Heart right ventricle (tissue), 16 donors: Measurements from ENCODE around the gene TOPBP1. TPM values are rescaled to one million over a fixed set of nuclear protein-coding genes. Genes with fewer than 3 reads are reported as not detected.

Experiments used
- ATAC-seq, 8 donors: fragments of 200-7000 bp; cut with Tn5 transposase; one replicate each; pipeline ENCODE4 v1.9.1; 2020; ENCODE audit warnings: mild to moderate bottlenecking in 8 of 8, moderate library complexity in 8 of 8, moderate number of reproducible peaks in 1 of 8
- DNase-seq, 2 donors: peaks; one replicate each; pipeline ENCODE4 v3.0.0-alpha.2; 2020
- H3K27ac ChIP-seq, 10 donors: fragments of 200-600 bp; sonication (generic) in 2 of 10; one replicate each; pipeline versions ENCODE4 v1.5.0 to v1.8.0; 2020 to 2022; ENCODE audit warnings: mild to moderate bottlenecking in 3 of 10
- H3K27me3 ChIP-seq, 7 donors: fragments of 200-600 bp; one replicate each; pipeline ENCODE4 v1.8.0; 2021 to 2022; ENCODE audit warnings: mild to moderate bottlenecking in 2 of 7
- H3K36me3 ChIP-seq, 9 donors: fragments of 200-600 bp; sonication (generic) in 1 of 9; one replicate each; pipeline versions ENCODE4 v1.5.0 to v1.8.0; 2020 to 2022; ENCODE audit warnings: mild to moderate bottlenecking in 2 of 9
- H3K4me1 ChIP-seq, 9 donors: fragments of 200-600 bp; sonication (generic) in 1 of 9; one replicate each; pipeline versions ENCODE4 v1.5.0 to v1.8.0; 2020 to 2022; ENCODE audit warnings: mild to moderate bottlenecking in 4 of 9
- H3K4me3 ChIP-seq, 10 donors: fragments of 200-600 bp; sonication (generic) in 2 of 10; one replicate each; pipeline versions ENCODE4 v1.5.0 to v1.8.0; 2020 to 2022; ENCODE audit warnings: mild to moderate bottlenecking in 7 of 10, moderate library complexity in 2 of 10
- H3K9me3 ChIP-seq, 11 donors: fragments of 200-600 bp in 10 of 11; sonication (generic) in 2 of 11; one replicate each; pipeline versions ENCODE4 v1.5.0 to v1.8.0; 2013 to 2022; ENCODE audit warnings: mild to moderate bottlenecking in 2 of 11, control low read depth in 1 of 11, moderate library complexity in 1 of 11
- WGBS, 2 donors: extraction: QIAGEN DNeasy Blood & Tissue Kit; methylation state at CpG; one replicate each; pipeline ENCODE4 v1.1.7; 2013; ENCODE audit warnings: inconsistent platforms in 1 of 2; 5-methylcytosine and 5-hydroxymethylcytosine counted together
- intact Hi-C, 10 donors: fragments of 100-400 bp; cut with DNase I; formaldehyde crosslinking; loops; one replicate each; pipeline versions ENCODE4 v1.11.1 to v1.14.2; 2022
- polyA plus RNA-seq, 2 donors: library from polyadenylated mRNA; stranded (reverse); fragments of 200-250 nt; gene quantifications; one replicate each; pipeline ENCODE4 v1.2.3, GENCODE V29; 2013
- total RNA-seq, 10 donors: library from RNA; stranded (reverse); fragmentation: NEBNext Ultra II Directional in 3 of 10; extraction: Animal tissue kit (Norgen Biotek cat#: 25700) in 3 of 10; gene quantifications; one replicate each; pipeline versions ENCODE4 v1.2.1 to v1.2.4, GENCODE V29; 2021 to 2023
- TF ChIP-seq, protein P1 (sequence below), 9 donors: fragments of 200-600 bp; sonication (generic) in 2 of 9; IDR thresholded peaks; one replicate each; pipeline versions ENCODE4 v1.5.0 to v1.8.0; 2021 to 2022; ENCODE audit warnings: antibody characterized with exemption in 9 of 9, mild to moderate bottlenecking in 5 of 9, moderate library complexity in 1 of 9
- donor health status: Arrhythmogenic right ventricular cardiomyopathy.
- donor health status: ischemic (EF 13 %, LVEDD 7.1; RV severe dilation, severe dysfunction).
- donor health status: healthy with polysubstance abuse.
- donor health status: DM: no; HTN: yes; CAD: no.
- donor health status: DM: no; HTN: no; CAD: no.
- donor health status: ischemic (EF 25% LVEDD 6.9; RV normal size, moderate dysfunction).
- donor health status: ischemic (EF 25% LVEDD 5.7; RV mildly dilated, moderate dysfunction).
- donor health status: healthy.
- donor health status: DM: yes; HTN: yes; CAD: no.
- donor health status: Ischemic cardiomyopathy.
- donor health status: ischemic (EF 35%, LVEDD 5.7; RV mildly dilated, moderate dysfunction).
- donor health status: nonischemic (EF 11% LVEDD 7.7; RV severe dilation, severe dysfunction).
- donor health status: DM: yes; HTN: yes; CAD: no.
- donor health status: PGD.
- donor health status: ischemic (EF 29% LVEDD 5.4; RV normal size, mild dysfunction).
- donor health status: nonischemic (EF 23%, LVEDD 6.1; RV moderate dilation, normal function).

The TOPBP1 gene
- total and polyA plus RNA-seq, 12 donors: 5.7 to 11.8 (median 10.8) TPM

DNA sequence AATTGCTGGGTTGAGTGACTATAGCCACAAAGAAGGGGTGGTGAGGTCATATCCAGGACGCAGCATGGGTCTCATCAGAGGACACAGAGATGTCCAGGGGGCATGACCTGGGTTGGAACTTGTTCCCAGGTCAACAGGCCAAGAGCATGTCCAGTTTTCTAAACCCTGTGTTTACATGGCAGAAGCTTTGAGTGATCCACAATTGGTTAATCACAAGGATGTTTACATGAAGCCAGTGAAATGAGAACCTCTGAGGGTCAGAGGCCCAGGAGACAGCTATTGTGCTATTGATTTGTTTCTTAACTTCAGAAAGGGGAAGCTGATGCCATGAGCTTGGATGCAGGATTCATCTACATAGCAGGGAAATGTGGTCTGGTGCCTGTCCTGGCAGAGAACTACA lies 42.2 kb upstream of the TOPBP1 start:
- WGBS, 2 donors: 62 to 63% methylated on average over 1 of the region's 1 CpG
- DNase-seq: no peak
- Histone ChIP-seq H3K4me1 (no peaks in the 10 kb centered on the region), H3K27ac (no peak overlapping the region), H3K36me3 (no peaks in the 10 kb centered on the region), H3K27me3 (peaks cover 0 to 2% (median 0%) of the 10 kb centered on the region in 7 donors), H3K4me3 (no peak overlapping the region), H3K9me3 (no peaks in the 10 kb centered on the region)
- TF ChIP-seq, protein P1, sequence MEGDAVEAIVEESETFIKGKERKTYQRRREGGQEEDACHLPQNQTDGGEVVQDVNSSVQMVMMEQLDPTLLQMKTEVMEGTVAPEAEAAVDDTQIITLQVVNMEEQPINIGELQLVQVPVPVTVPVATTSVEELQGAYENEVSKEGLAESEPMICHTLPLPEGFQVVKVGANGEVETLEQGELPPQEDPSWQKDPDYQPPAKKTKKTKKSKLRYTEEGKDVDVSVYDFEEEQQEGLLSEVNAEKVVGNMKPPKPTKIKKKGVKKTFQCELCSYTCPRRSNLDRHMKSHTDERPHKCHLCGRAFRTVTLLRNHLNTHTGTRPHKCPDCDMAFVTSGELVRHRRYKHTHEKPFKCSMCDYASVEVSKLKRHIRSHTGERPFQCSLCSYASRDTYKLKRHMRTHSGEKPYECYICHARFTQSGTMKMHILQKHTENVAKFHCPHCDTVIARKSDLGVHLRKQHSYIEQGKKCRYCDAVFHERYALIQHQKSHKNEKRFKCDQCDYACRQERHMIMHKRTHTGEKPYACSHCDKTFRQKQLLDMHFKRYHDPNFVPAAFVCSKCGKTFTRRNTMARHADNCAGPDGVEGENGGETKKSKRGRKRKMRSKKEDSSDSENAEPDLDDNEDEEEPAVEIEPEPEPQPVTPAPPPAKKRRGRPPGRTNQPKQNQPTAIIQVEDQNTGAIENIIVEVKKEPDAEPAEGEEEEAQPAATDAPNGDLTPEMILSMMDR (IDR thresholded peaks at IDR 0.05): no peak
- ATAC-seq: no peak
- intact Hi-C loops: no loop called here

DNA sequence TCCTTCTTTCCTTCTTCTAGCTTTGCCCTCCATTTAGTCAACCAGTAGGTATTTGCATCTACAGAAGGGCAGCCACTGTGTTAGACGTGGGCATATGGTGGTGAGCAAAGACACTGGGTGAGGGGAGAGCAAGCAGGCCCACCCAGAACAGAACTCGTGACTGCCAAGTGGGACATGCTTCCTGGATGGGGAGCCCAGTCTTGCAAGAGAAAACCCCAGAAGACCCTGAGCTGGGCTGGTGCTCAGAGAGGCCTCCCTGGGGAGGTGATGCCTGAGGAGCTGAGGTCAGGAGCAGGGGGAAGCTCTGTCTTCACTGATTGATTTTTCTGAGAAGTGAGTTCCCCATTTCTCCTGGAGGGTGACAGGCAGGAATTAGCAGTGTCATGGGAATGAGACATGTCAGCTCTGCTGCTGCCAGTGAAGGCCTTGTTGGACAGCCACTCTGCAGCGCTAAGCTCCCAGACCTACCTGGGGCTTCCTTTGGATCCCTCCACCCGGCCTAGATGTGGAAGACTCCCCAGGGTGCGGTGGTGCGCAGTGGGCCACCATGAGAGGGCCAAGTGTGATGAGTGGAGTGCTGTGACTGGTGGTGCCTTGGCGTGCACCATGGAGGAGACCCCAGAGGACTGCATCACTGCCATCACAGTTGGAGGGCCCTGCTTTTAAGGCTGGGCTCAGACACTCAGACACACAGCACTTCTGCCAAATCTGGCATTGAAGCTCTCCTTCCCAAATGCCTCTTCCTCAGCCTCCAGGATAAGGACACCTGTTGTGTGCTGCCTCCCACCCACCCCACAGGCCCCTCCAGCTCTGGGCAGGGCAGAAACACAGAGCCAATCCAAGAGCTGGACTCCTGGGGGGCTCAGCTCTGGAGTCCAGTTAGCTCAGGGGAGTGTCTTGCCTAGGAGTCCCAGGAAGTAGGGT lies 40.0 kb upstream of the TOPBP1 start:
- DNase-seq: no peak
- Histone ChIP-seq H3K9me3 (no peaks in the 10 kb centered on the region), H3K27me3 (peaks cover 0 to 2% (median 0%) of the 10 kb centered on the region in 7 donors), H3K36me3 (no peaks in the 10 kb centered on the region), H3K27ac (no peak overlapping the region), H3K4me3 (no peak overlapping the region), H3K4me1 (no peaks in the 10 kb centered on the region)
- TF ChIP-seq, protein P1 (IDR thresholded peaks at IDR 0.05): no peak
- 89 to 95% methylated on average over 7 of the region's 7 CpGs for WGBS, 2 donors
- intact Hi-C loops: no loop called here
- no peak for ATAC-seq

DNA sequence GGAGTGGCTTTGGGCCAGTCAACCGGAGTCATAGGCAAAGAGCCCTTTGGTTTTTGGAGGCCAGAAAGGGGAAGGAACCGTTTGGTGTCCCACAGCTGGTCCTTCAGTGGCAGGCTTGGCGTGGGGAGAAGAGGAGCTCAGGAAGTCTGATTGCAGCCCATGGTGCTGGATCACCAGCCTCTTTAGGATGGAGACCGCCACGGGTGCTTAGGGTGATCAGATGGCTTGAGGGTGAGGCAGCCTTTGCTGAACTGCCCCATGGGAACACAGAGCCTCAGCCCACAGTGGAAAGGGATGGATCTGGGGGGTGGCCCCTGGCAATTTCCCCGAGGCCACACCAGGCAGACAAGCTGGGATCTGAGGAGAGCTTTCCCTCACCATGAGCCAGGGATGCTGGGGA lies 38.6 kb upstream of the TOPBP1 start:
- ATAC-seq (no peak), DNase-seq (no peak)
- intact Hi-C loops: no loop called here
- Histone ChIP-seq H3K9me3 (no peaks in the 10 kb centered on the region), H3K36me3 (no peaks in the 10 kb centered on the region), H3K4me1 (no peaks in the 10 kb centered on the region), H3K27me3 (peaks cover 0 to 2% (median 0%) of the 10 kb centered on the region in 7 donors), H3K27ac (no peak overlapping the region), H3K4me3 (no peak overlapping the region)
- 87% methylated on average over 6 of the region's 6 CpGs for whole genome bisulfite sequencing, 2 donors
- TF ChIP-seq, protein P1 (IDR thresholded peaks at IDR 0.05): no peak

DNA sequence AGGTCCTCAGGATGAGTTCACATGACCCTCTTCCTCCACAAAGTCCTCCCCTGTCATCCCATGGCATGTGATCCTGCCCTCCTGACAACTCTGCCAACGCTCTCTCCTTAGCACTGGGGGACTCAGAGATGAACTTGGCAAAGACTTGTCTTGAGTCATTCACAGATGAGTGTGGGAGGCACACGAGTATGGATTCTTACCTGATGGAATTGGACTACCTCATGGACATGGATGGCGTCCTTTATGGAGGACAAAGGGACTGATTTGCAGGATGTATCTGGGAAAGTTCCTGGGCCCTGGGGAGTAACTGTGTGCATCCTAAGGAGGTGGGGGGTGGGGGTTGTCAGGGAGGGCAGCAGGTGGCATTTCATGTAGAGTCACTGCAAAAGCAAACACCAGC lies 38.2 kb upstream of the TOPBP1 start:
- H3K4me3 ChIP-seq: no peak overlapping the region
- peaks cover 0 to 2% (median 0%) of the 10 kb centered on the region in 7 donors for H3K27me3 ChIP-seq
- TF ChIP-seq, protein P1 (IDR thresholded peaks at IDR 0.05): no peak
- no peaks in the 10 kb centered on the region for H3K9me3 ChIP-seq
- ATAC-seq: no peak
- no peak overlapping the region for H3K27ac ChIP-seq
- H3K36me3 ChIP-seq: no peaks in the 10 kb centered on the region
- no peak for DNase-seq
- intact Hi-C loops: no loop called here
- H3K4me1 ChIP-seq: no peaks in the 10 kb centered on the region
- WGBS, 2 donors: 85 to 86% methylated on average over 3 of the region's 3 CpGs
